Dermis lymphatic vessel endothelial cell (primary cell): ENCODE measurements around the gene ARHGEF38. TPM values are rescaled to one million over a fixed set of nuclear protein-coding genes. Genes with fewer than 3 reads are reported as not detected.

Source experiments
- total RNA-seq: library from RNA; depleted of rRNA; stranded (reverse); fragments of >200 nt; gene quantifications from 2 replicates; pipeline ENCODE4 v1.2.1, GENCODE V29; 2014

Gene ARHGEF38, protein sequence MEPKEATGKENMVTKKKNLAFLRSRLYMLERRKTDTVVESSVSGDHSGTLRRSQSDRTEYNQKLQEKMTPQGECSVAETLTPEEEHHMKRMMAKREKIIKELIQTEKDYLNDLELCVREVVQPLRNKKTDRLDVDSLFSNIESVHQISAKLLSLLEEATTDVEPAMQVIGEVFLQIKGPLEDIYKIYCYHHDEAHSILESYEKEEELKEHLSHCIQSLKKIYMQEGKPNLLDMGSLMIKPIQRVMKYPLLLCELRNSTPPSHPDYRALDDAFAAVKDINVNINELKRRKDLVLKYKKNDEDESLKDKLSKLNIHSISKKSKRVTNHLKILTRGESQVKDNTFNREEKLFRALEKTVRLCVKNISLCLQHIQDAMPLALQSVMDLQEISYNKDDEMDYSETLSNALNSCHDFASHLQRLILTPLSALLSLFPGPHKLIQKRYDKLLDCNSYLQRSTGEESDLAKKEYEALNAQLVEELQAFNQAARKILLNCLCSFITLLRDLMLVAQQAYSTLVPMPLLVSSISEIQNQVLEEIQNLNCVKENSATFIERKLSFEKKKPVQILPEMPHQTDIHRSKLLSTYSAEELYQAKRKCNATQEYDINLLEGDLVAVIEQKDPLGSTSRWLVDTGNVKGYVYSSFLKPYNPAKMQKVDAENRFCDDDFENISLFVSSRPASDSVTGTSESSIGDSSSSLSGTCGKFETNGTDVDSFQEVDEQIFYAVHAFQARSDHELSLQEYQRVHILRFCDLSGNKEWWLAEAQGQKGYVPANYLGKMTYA
- total RNA-seq: not detected in 2 replicates

DNA sequence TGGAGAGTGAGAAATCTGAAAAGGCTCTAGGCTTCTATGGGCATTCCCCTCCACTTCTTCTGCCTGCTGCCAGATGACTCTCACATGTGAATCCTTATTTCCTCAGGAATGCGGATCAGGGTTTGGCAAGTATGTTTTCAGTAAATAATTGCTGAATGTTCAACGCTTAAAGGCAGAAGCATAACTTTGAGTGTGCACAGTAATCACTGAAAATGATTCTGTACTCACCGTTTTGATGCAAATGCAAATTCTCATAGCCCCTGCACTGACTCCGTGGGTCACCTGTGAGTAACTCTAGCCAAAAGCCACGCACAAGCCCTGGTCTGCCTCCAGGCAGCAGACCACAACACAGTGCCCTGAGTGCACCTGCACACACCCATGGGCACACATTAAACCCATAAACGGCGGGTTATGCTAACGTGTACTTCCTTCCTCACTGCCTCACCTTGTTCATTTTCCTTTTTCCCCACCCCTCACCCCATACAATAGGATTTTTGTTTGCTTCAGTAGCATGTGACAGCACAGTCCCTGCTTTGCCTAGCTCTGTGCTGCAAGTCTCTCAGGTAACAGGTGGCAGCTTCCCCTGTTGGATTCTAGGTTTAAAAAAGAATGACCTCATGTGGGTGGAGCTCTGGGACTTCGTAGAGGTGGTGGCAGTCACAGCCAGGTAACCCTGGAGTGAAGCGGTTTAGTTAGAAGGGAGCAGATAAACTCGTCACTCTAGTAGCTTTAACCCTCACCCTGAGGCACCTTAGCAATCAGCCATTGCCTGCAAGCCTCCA, at the start of gene ARHGEF38:
Gene ARHGEF38, plus strand, starts transcription at position 656 of the 782 bp plus-strand sequence. CDS start 146 bp downstream, outside the sequence.

DNA sequence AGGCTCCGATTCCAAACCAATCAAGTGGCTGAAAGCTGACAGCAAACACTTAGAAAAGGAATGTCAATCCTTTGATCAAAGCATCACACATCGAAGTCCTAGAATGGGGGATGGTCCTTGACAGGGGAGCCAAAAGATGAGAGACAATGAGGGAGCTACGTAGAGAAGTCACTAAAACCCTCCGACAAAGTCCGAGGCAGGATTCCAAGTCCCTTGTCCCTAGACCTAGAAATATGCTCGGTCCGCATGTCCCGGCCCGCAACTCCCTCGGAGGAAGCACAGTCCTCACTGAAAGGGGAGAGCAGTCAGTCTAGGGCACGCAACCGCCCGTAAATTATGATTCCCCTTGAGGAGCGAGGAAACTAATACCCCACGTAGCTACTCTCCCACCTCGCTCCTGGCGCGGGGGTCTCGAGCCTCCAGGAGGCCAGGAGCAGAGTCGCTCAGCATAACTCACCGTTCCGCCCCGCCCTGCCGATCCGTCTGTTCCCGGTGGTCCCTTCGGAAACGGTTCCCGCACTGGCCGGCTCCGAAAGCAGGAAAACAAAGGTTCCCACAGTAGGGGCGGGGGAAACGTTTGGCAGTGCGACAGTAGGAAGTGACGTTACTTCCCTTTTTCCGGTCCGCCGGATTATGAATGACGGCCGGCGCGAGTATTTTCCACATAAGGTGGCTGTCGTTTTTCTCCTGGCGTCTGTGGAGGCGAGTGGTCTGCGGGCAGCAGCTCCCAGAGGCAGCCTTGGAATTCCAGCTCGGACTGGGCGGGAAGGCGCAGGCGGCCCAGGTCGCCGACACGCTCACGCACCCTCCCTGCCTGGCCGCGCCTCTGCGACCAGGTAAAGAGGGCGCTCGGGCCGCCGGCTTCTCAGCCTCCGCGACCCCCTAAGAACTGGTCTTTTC, 156.0 kb downstream of the ARHGEF38 start, which contains the start of the genes GSTCD and INTS12:
Gene GSTCD, plus strand, starts transcription at position 604 of the 900 bp plus-strand sequence. CDS start 8,830 bp downstream, outside the sequence.
Gene INTS12, minus strand, starts transcription at position 509 of the 900 bp plus-strand sequence. CDS start 8,684 bp downstream, outside the sequence.

Other genes starting within 250 kb of the ARHGEF38 start
- 48.3 and 65.7 TPM in 2 replicates for gene PPA2, start 78.6 kb upstream of the ARHGEF38 start, total RNA-seq
- 10.5 and 13.1 TPM in 2 replicates for gene INTS12, start 156.1 kb downstream of the ARHGEF38 start, total RNA-seq
- 6.5 and 7.6 TPM in 2 replicates for gene GSTCD, start 156.2 kb downstream of the ARHGEF38 start, total RNA-seq